CD8-positive, alpha-beta memory T cell (primary cell): Measurements from ENCODE around the gene ATP11A. TPM values are rescaled to one million over a fixed set of nuclear protein-coding genes. Genes with fewer than 3 reads are reported as not detected.

Experiments
- CTCF ChIA-PET: fragments of 350-600 bp; sonication (Branson Sonifier 250); formaldehyde crosslinking; loops from one replicate; lab custom pipeline; 2021; ENCODE audit warnings: antibody characterized with exemption; lab: Charles Lee
- POLR2A ChIA-PET: fragments of 350-600 bp; sonication (Branson Sonifier 250); formaldehyde crosslinking; loops from one replicate; lab custom pipeline; 2021; ENCODE audit warnings: antibody characterized with exemption; lab: Charles Lee
- DNase-seq, 5 donors: peaks; one replicate each; pipeline versions ENCODE4 v3.0.0 to v3.0.0-alpha.2; 2020 to 2022; ENCODE audit warnings: mixed read lengths in 1 of 5
- H3K27ac ChIP-seq: one replicate; pipeline ENCODE4 v1.7.0; 2013; ENCODE audit warnings: low read depth, mild to moderate bottlenecking, low read length, moderate library complexity
- H3K27me3 ChIP-seq: 2 replicates; pipeline ENCODE4 v1.7.0; 2013; ENCODE audit warnings: low read length, mild to moderate bottlenecking; ENCODE audit not compliant: insufficient read depth, poor library complexity, severe bottlenecking
- H3K36me3 ChIP-seq: 2 replicates; pipeline ENCODE4 v1.7.0; 2013; ENCODE audit warnings: mild to moderate bottlenecking, low read length, moderate library complexity; ENCODE audit not compliant: insufficient read depth
- H3K4me1 ChIP-seq: 2 replicates; pipeline ENCODE4 v1.7.0; 2013; ENCODE audit warnings: mild to moderate bottlenecking, low read length, moderate library complexity; ENCODE audit not compliant: insufficient read depth
- H3K4me3 ChIP-seq: 2 replicates; pipeline ENCODE4 v1.7.0; 2013; ENCODE audit warnings: mild to moderate bottlenecking, low read length
- H3K9me3 ChIP-seq: 2 replicates; pipeline ENCODE4 v1.7.0; 2013; ENCODE audit warnings: mild to moderate bottlenecking, low read length
- H3K27ac Mint-ChIP-seq, 8 donors: one replicate each; pipeline ENCODE4 v1.8.0; 2020 to 2021; ENCODE audit warnings: mixed read lengths in 8 of 8, mild to moderate bottlenecking in 6 of 8, inconsistent platforms in 3 of 8, moderate library complexity in 3 of 8
- H3K27me3 Mint-ChIP-seq, 2 donors: one replicate each; pipeline ENCODE4 v1.8.0; 2020 to 2021; ENCODE audit warnings: mixed read lengths in 2 of 2, mild to moderate bottlenecking in 1 of 2, moderate library complexity in 1 of 2
- H3K36me3 Mint-ChIP-seq, 3 donors: one replicate each; pipeline ENCODE4 v1.8.0; 2020 to 2021; ENCODE audit warnings: mixed read lengths in 3 of 3, inconsistent platforms in 1 of 3, mild to moderate bottlenecking in 1 of 3
- H3K4me1 Mint-ChIP-seq, 3 donors: one replicate each; pipeline ENCODE4 v1.8.0; 2020 to 2021; ENCODE audit warnings: mixed read lengths in 3 of 3, inconsistent platforms in 1 of 3, mild to moderate bottlenecking in 1 of 3
- H3K4me3 Mint-ChIP-seq, 7 donors: one replicate each; pipeline ENCODE4 v1.8.0; 2020 to 2021; ENCODE audit warnings: mixed read lengths in 7 of 7, mild to moderate bottlenecking in 6 of 7, moderate library complexity in 4 of 7, inconsistent platforms in 2 of 7
- H3K9me3 Mint-ChIP-seq, 5 donors: one replicate each; pipeline ENCODE4 v1.8.0; 2020 to 2022; ENCODE audit warnings: mixed read lengths in 5 of 5, mild to moderate bottlenecking in 3 of 5, moderate library complexity in 2 of 5, inconsistent platforms in 1 of 5
- polyA plus RNA-seq: library from polyadenylated mRNA; unstranded; fragments of 300-500 nt; fragmentation: Illumina TruSeq; gene quantifications from one replicate; pipeline ENCODE4 v1.2.3, GENCODE V29; 2021
- total RNA-seq, 2 experiments: library from RNA; stranded (reverse); gene quantifications; one replicate each; pipeline ENCODE4 v1.2.3, GENCODE V29; 2021

Gene ATP11A
- total and polyA plus RNA-seq, 3 experiments from 2014 or later: 4.5 to 34.6 (median 34.0) TPM

DNA sequence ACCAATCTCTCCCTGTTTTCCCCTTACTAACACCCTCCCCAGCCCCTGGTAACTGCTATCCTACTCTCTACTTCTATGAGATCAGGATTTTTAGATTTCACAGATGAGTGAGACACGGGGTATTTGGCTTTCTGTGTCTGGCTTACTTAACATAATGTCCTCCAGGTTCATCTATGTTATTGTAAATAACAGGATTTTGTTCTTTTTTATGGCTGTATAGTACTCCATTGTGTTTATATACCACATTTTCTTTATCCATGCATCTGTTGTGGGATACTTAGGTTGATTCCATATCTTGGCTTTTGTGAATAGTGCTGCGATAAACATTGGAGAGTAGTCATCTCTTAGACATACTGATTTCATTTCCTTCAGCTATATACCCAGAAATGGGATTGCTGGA lies 28.5 kb upstream of the ATP11A start:
- Mint-ChIP-seq H3K4me1 (no peaks in the 10 kb centered on the region), H3K9me3 (peaks cover 0 to 4% (median 0%) of the 10 kb centered on the region in 5 donors), H3K27ac (no peak overlapping the region), H3K27me3 (peaks cover 5 to 20% of the 10 kb centered on the region in 2 donors), H3K36me3 (no peaks in the 10 kb centered on the region), H3K4me3 (no peak overlapping the region)
- POLR2A ChIA-PET: no interaction called here
- Histone ChIP-seq H3K4me1 (no peaks in the 10 kb centered on the region), H3K27me3 (no peaks in the 10 kb centered on the region), H3K4me3 (no peak overlapping the region), H3K9me3 (no peaks in the 10 kb centered on the region), H3K27ac (no peak overlapping the region), H3K36me3 (no peaks in the 10 kb centered on the region)
- CTCF ChIA-PET: no interaction called here
- DNase-seq: no peak

DNA sequence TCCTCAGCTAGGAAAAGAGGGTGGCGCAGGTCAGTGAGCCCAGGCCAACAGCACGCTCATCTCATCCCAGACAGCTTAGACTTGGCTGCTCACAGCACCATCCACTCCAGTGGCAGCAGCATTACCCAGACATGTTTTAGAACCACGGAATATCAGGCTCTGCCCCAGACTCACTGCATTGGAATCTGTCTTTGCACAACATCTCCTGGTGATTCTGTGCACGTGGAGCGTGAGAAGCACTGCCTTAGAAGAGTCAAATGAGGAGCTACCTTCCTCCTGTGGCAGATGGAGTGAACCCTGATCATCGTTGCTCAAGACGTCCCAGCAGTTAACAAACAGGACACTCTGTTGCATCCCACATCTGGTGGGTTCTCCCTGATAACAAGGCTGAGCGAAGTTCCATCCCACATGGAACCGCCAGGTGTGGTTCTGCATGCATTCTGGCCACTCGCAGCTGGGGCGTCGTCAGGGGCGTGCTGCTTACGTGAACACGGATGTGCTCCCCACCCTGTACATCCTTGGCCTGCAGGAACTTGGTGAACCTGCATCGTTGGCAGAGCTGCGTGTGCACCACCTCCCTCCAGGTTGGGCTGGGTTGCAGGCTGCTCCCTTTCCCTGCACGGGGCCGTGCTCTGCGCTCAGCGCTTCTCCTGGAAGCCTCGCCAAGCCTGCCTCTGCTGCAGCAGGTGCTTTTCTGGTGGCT lies 25.2 kb upstream of the ATP11A start:
- ChIA-PET POLR2A (no interaction called here), CTCF (no interaction called here)
- Mint-ChIP-seq H3K9me3 (peaks cover 0 to 4% (median 0%) of the 10 kb centered on the region in 5 donors), H3K4me3 (no peak overlapping the region), H3K4me1 (no peaks in the 10 kb centered on the region), H3K36me3 (no peaks in the 10 kb centered on the region), H3K27me3 (peaks cover 5 to 20% of the 10 kb centered on the region in 2 donors), H3K27ac (no peak overlapping the region)
- H3K36me3 ChIP-seq: no peaks in the 10 kb centered on the region
- no peak for DNase-seq
- H3K4me1 ChIP-seq: no peaks in the 10 kb centered on the region
- H3K9me3 ChIP-seq: no peaks in the 10 kb centered on the region
- H3K27ac ChIP-seq: no peak overlapping the region
- H3K4me3 ChIP-seq: no peak overlapping the region
- H3K27me3 ChIP-seq: no peaks in the 10 kb centered on the region

DNA sequence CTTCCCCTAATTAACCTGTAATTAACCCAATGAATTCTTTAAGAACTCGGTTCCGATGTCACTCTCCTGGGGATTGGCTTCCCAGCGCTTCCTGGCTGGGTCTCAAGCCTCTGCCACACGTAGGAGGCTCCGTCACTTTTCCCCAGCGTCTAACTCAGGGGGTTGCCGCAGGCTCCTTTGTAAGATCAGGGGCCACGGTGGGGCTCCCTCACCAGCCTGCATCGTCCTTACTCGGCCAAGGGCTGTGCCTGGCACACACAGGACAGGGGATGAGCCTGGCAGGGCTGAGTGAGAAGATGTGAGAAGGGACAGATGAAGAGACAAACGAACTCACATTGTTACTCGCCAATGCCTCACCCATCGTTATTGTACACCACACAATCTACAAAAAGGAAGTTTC lies 20.9 kb upstream of the ATP11A start:
- Mint-ChIP-seq H3K27ac (no peak overlapping the region), H3K27me3 (peaks cover 9 to 32% of the 10 kb centered on the region in 2 donors), H3K4me1 (peaks cover 0 to 5% (median 0%) of the 10 kb centered on the region in 3 donors), H3K4me3 (no peak overlapping the region), H3K9me3 (no peaks in the 10 kb centered on the region), H3K36me3 (no peaks in the 10 kb centered on the region)
- Histone ChIP-seq H3K4me1 (peaks cover 3% of the 10 kb centered on the region), H3K4me3 (no peak overlapping the region), H3K27me3 (no peaks in the 10 kb centered on the region), H3K36me3 (no peaks in the 10 kb centered on the region), H3K27ac (no peak overlapping the region), H3K9me3 (no peaks in the 10 kb centered on the region)
- CTCF ChIA-PET: no interaction called here
- no peak for DNase-seq
- POLR2A ChIA-PET: no interaction called here

DNA sequence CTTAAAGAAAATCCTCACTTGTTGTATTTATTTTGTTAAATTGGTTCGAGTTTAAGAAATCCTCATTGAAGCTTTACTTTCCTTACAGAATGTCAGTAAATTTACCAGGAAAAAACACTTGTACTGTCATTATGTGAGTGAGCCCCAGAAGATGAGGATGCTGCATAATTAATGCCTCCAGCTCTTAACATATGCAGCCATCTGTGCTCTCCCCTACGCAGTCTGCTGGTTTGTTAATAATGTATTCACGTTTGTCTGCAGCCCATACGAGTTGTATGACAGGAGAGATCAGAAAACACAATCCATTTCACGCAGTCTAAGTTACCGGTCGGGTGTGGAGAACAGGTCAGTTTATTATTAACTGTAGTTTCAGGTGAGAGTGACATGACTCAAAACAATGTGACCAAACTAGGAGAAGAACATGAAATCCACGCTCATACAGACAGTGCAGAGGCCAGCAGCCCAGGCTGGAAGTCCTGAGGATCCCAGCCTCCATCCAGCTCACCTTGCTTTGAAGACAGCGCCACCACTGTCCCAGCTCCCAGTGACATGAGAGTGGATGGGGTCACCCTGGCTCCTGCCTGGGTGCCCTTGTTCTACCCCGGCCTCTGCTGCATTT lies 19.8 kb upstream of the ATP11A start:
- CTCF ChIA-PET: no interaction called here

DNA sequence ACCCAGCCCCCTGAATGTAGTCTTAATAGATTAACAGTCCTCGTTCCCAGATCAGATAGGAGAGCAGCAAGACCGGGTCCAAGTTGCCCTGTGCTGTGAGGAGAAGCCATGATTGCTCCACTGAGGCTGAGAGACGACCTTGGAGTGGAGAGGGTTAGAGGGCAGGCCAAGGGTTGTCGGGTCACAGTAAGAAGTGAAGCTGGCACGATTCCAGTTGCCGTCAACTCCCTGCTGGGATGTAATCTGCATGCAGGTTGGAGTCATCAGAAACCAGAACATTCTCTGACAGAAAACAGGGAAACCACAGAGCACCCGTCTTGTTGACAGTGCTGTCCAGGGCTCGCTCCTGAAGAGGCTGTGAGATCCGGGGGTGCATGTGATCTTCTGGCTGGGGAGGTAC lies 19.0 kb upstream of the ATP11A start:
- Histone ChIP-seq H3K27me3 (no peaks in the 10 kb centered on the region), H3K36me3 (no peaks in the 10 kb centered on the region), H3K27ac (no peak overlapping the region), H3K9me3 (no peaks in the 10 kb centered on the region), H3K4me1 (peaks cover 6% of the 10 kb centered on the region), H3K4me3 (no peak overlapping the region)
- POLR2A ChIA-PET: no interaction called here
- peaks cover 7 to 27% of the 10 kb centered on the region in 2 donors for H3K27me3 Mint-ChIP-seq
- H3K27ac Mint-ChIP-seq: no peak overlapping the region
- H3K36me3 Mint-ChIP-seq: no peaks in the 10 kb centered on the region
- no peak for DNase-seq
- H3K4me3 Mint-ChIP-seq: no peak overlapping the region
- no peaks in the 10 kb centered on the region for H3K9me3 Mint-ChIP-seq
- peaks cover 0 to 12% (median 0%) of the 10 kb centered on the region in 3 donors for H3K4me1 Mint-ChIP-seq
- CTCF ChIA-PET: no interaction called here

More for the DNA sequence above, 19.8 kb upstream of the ATP11A start:
- DNase-seq: no peak
- Histone ChIP-seq H3K4me1 (peaks cover 6% of the 10 kb centered on the region), H3K36me3 (no peaks in the 10 kb centered on the region), H3K27ac (no peak overlapping the region), H3K4me3 (no peak overlapping the region), H3K9me3 (no peaks in the 10 kb centered on the region), H3K27me3 (no peaks in the 10 kb centered on the region)
- Mint-ChIP-seq H3K27me3 (peaks cover 7 to 27% of the 10 kb centered on the region in 2 donors), H3K36me3 (no peaks in the 10 kb centered on the region), H3K4me3 (no peak overlapping the region), H3K9me3 (no peaks in the 10 kb centered on the region), H3K27ac (no peak overlapping the region), H3K4me1 (peaks cover 0 to 12% (median 0%) of the 10 kb centered on the region in 3 donors)
- POLR2A ChIA-PET: no interaction called here

DNA sequence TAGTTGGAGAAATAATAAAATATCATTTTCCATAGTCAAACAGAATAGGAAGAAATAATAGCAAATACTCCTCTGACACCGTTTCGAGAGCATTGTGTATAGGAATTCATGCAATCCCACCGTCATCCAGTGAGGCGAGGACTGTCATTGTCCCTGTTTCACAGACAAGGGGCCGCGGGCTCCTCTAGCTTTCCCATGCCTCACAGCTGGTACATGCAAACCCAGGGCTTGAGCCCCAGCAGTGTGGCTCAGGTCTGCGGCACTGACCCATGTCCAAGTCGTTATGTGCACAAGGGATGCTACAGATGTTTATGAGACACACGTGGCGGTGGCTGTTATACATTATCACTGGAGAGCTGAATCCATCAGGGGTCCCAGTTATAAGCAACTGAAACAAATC lies 18.5 kb upstream of the ATP11A start:
- Mint-ChIP-seq H3K4me1 (peaks cover 0 to 12% (median 0%) of the 10 kb centered on the region in 3 donors), H3K9me3 (no peaks in the 10 kb centered on the region), H3K27ac (no peak overlapping the region), H3K36me3 (no peaks in the 10 kb centered on the region), H3K27me3 (peaks cover 7 to 32% of the 10 kb centered on the region in 2 donors), H3K4me3 (no peak overlapping the region)
- POLR2A ChIA-PET: no interaction called here
- Histone ChIP-seq H3K4me3 (no peak overlapping the region), H3K27me3 (no peaks in the 10 kb centered on the region), H3K9me3 (no peaks in the 10 kb centered on the region), H3K27ac (no peak overlapping the region), H3K4me1 (peaks cover 6% of the 10 kb centered on the region), H3K36me3 (no peaks in the 10 kb centered on the region)
- CTCF ChIA-PET: no interaction called here
- DNase-seq: no peak

DNA sequence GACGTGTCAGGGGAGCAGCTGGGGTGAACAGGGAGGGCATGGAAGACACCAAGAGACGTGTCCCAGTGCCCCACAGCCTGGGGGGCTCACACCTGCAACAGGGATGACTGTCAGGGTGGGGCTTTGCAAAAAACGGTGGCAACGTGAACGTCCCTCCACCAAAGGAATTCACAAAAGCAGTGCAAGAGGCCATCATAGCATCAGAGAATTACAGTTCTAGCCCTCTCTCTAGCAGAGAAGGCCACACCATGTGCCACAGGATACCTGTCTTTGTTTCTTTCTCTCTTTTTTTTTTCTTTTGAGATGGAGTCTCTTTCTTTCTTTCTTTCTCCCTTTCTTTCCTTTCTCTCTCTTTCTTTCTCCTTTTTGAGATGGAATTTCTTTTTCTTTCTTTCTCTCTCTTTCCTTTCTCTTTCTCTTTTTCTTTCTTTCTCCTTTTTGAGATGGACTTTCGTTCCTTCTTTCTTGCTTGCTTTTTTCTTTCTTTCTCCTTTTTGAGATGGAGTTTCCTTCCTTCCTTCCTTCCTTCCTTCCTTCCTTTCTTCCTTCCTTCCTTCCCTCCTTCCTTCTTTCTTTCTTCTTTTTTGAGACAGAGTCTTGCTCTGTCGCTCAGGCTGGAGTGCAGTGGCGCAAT lies 17.1 kb upstream of the ATP11A start:
- Mint-ChIP-seq H3K36me3 (no peaks in the 10 kb centered on the region), H3K4me1 (peaks cover 0 to 12% (median 0%) of the 10 kb centered on the region in 3 donors), H3K4me3 (no peak overlapping the region), H3K27ac (peak overlapping the region in 1 of 8 donors; percentile 74), H3K27me3 (peaks cover 7 to 37% of the 10 kb centered on the region in 2 donors), H3K9me3 (no peaks in the 10 kb centered on the region)
- CTCF ChIA-PET: no interaction called here
- Histone ChIP-seq H3K36me3 (no peaks in the 10 kb centered on the region), H3K27me3 (no peaks in the 10 kb centered on the region), H3K27ac (no peak overlapping the region), H3K4me1 (peaks cover 6% of the 10 kb centered on the region), H3K4me3 (no peak overlapping the region), H3K9me3 (no peaks in the 10 kb centered on the region)
- POLR2A ChIA-PET: no interaction called here
- no peak for DNase-seq
